ENCODE results near the gene ISL2.

DNA sequence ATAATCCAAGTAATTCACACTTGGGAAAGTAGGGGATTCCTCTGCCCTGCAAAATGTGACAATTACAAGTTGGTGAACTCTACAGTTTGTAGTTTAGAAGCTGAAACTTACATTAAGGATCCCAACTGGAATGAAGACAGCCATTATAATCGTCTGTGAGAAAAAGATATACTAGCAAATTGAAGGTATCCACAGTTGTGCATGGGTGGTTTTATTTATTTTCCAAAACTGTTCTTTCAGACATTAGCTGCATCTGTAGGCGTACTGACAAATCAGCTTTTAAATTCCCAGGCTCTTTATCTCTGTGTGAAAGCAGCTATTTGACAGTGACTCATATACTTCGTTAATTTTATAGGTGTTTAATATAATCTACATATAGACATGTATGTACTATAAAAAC, 12.5 kb upstream of the ISL2 start:
- TF ChIP-seq, protein P1, sequence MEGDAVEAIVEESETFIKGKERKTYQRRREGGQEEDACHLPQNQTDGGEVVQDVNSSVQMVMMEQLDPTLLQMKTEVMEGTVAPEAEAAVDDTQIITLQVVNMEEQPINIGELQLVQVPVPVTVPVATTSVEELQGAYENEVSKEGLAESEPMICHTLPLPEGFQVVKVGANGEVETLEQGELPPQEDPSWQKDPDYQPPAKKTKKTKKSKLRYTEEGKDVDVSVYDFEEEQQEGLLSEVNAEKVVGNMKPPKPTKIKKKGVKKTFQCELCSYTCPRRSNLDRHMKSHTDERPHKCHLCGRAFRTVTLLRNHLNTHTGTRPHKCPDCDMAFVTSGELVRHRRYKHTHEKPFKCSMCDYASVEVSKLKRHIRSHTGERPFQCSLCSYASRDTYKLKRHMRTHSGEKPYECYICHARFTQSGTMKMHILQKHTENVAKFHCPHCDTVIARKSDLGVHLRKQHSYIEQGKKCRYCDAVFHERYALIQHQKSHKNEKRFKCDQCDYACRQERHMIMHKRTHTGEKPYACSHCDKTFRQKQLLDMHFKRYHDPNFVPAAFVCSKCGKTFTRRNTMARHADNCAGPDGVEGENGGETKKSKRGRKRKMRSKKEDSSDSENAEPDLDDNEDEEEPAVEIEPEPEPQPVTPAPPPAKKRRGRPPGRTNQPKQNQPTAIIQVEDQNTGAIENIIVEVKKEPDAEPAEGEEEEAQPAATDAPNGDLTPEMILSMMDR (conservative IDR thresholded peaks at IDR 0.05; ENCODE audit: low read length), result no peak
- no peak for TF ChIP-seq EZH2phosphoT487 (IDR thresholded peaks at IDR 0.05; ENCODE audit: borderline replicate concordance, low read depth, low read length)

Data from OCI-LY7 (cell line).